ENCODE data around the gene POLR2C. TPM values are rescaled to one million over a fixed set of nuclear protein-coding genes. Genes with fewer than 3 reads are reported as not detected.

The POLR2C gene
- total and polyA plus RNA-seq, 10 donors, result 23.2 to 75.6 (median 49.0) TPM

DNA sequence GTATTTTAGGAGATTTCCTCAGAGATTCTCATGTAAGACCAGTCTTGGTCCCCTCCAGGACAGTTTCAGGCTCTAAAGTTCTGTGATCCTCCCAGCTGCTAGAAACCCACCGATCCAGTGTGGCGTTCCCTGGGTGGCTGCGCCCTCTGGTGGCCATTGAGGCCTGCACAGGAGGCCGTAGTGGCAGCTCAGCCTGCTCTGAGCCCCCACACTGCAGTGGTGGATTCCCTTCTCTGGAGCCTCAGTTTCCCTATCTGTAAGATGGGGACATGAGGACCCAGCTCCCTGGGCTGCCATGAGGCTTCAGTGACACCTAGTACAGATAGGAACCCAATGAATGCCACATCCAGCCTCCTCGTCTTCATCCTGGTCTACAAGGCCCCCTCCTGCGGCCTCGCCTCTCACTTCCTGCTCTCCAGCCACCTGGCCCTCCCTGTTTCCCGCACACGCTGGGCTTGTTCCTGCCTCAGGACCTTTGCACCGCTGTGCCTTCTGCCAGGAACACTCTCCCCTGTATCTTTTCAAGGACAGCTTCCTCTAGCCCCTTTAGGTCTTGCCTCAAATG, 57.4 kb downstream of the POLR2C start:
- Histone ChIP-seq H3K4me3 (no peak overlapping the region), H3K9me3 (no peaks in the 10 kb centered on the region), H3K27ac (no peak overlapping the region), H3K36me3 (peaks cover 0 to 41% (median 13%) of the 10 kb centered on the region in 6 donors), H3K4me1 (peaks cover 0 to 48% (median 23%) of the 10 kb centered on the region in 6 donors), H3K27me3 (replicated peaks in 1 of 7) (no peaks in the 10 kb centered on the region)
- TF ChIP-seq POLR2A (IDR thresholded peaks at IDR 0.05) (no peak), POLR2AphosphoS5 (IDR thresholded peaks at IDR 0.05) (peak; percentile 60 to 72 (median 68))
- TF ChIP-seq, protein P1, sequence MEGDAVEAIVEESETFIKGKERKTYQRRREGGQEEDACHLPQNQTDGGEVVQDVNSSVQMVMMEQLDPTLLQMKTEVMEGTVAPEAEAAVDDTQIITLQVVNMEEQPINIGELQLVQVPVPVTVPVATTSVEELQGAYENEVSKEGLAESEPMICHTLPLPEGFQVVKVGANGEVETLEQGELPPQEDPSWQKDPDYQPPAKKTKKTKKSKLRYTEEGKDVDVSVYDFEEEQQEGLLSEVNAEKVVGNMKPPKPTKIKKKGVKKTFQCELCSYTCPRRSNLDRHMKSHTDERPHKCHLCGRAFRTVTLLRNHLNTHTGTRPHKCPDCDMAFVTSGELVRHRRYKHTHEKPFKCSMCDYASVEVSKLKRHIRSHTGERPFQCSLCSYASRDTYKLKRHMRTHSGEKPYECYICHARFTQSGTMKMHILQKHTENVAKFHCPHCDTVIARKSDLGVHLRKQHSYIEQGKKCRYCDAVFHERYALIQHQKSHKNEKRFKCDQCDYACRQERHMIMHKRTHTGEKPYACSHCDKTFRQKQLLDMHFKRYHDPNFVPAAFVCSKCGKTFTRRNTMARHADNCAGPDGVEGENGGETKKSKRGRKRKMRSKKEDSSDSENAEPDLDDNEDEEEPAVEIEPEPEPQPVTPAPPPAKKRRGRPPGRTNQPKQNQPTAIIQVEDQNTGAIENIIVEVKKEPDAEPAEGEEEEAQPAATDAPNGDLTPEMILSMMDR (IDR thresholded peaks at IDR 0.05 in 8 of 11, conservative IDR thresholded peaks at IDR 0.05 in 3 of 11), result peak; percentile 83 to 98 (median 97)
- WGBS, 5 donors, result 20 to 32% (median 26%) methylated on average over 10 of the region's 10 CpGs
- intact Hi-C loops (cut with DNase I; ENCODE audit: low total_unique reads), result loop anchor here (2.0 to 10.0 kb wide), 3 partner anchors 55 to 218 kb away; partner anchors contain the start of gene POLR2C
- DNase-seq, result peak; percentile 95

Other genes starting within 250 kb of the POLR2C start
- 10 to 100 TPM; 38.0 to 84.6 (median 62.4) TPM for gene ARL2BP, start 217.4 kb upstream of the POLR2C start, total RNA-seq
- 10 to 100 TPM; 30.1 to 65.1 (median 35.7) TPM for gene ARL2BP, start 217.4 kb upstream of the POLR2C start, polyA plus RNA-seq
- gene PLLP, start 178.0 kb upstream of the POLR2C start, total RNA-seq, result 10 to 100 TPM in 6 of 7 donors, 1 to 10 TPM in 1; 9.6 to 53.1 (median 29.1) TPM
- gene PLLP, start 178.0 kb upstream of the POLR2C start, polyA plus RNA-seq, result 10 to 100 TPM in 1 of 3 donors, 1 to 10 TPM in 2; 4.7 to 19.1 (median 7.0) TPM
- 1 to 10 TPM in 5 of 7 donors, under 1 TPM in 2; 0.51 to 6.9 (median 1.9) TPM for gene CCL22, start 103.9 kb upstream of the POLR2C start, total RNA-seq
- gene CCL22, start 103.9 kb upstream of the POLR2C start, polyA plus RNA-seq, result 1 to 10 TPM; 1.0 to 1.9 (median 1.6) TPM
- gene CX3CL1, start 90.2 kb upstream of the POLR2C start, total RNA-seq, result 1 to 10 TPM in 5 of 7 donors, under 1 TPM in 2; 0.67 to 7.3 (median 1.6) TPM
- gene CX3CL1, start 90.2 kb upstream of the POLR2C start, polyA plus RNA-seq, result 1 to 10 TPM in 2 of 3 donors, under 1 TPM in 1; 0.39 to 2.4 (median 1.5) TPM
- 1 to 10 TPM in 2 of 7 donors, under 1 TPM in 1, not detected in 4; 0.75 to 3.1 (median 1.2) TPM for gene CCL17, start 57.9 kb upstream of the POLR2C start, total RNA-seq
- 1 to 10 TPM in 2 of 3 donors, under 1 TPM in 1; 0.29 to 4.0 (median 2.8) TPM for gene CCL17, start 57.9 kb upstream of the POLR2C start, polyA plus RNA-seq
- 10 to 100 TPM; 21.4 to 39.8 (median 31.3) TPM for gene CIAPIN1, start 15.3 kb upstream of the POLR2C start, total RNA-seq
- gene CIAPIN1, start 15.3 kb upstream of the POLR2C start, polyA plus RNA-seq, result 10 to 100 TPM; 19.6 to 28.4 (median 22.1) TPM
- 10 to 100 TPM; 25.8 to 39.9 (median 29.6) TPM for gene COQ9, start 15.2 kb upstream of the POLR2C start, total RNA-seq
- 10 to 100 TPM; 32.2 to 34.9 (median 34.4) TPM for gene COQ9, start 15.2 kb upstream of the POLR2C start, polyA plus RNA-seq
- 10 to 100 TPM in 6 of 7 donors, 1 to 10 TPM in 1; 7.3 to 19.8 (median 16.1) TPM for gene DOK4, start 23.8 kb downstream of the POLR2C start, total RNA-seq
- 10 to 100 TPM in 1 of 3 donors, 1 to 10 TPM in 2; 4.1 to 10.0 (median 5.5) TPM for gene DOK4, start 23.8 kb downstream of the POLR2C start, polyA plus RNA-seq
- gene CCDC102A, start 73.9 kb downstream of the POLR2C start, total RNA-seq, result 10 to 100 TPM in 2 of 7 donors, 1 to 10 TPM in 5; 7.0 to 14.8 (median 7.9) TPM
- 1 to 10 TPM; 4.6 to 7.7 (median 4.8) TPM for gene CCDC102A, start 73.9 kb downstream of the POLR2C start, polyA plus RNA-seq
- gene ADGRG5, start 80.0 kb downstream of the POLR2C start, total RNA-seq, result 10 to 100 TPM in 6 of 7 donors, 1 to 10 TPM in 1; 7.3 to 23.8 (median 13.6) TPM
- 1 to 10 TPM; 5.2 to 9.7 (median 9.3) TPM for gene ADGRG5, start 80.0 kb downstream of the POLR2C start, polyA plus RNA-seq
- 10 to 100 TPM in 4 of 7 donors, 1 to 10 TPM in 3; 6.9 to 23.7 (median 10.5) TPM for gene ADGRG1, start 166.0 kb downstream of the POLR2C start, total RNA-seq
- 1 to 10 TPM; 1.0 to 2.7 (median 1.2) TPM for gene ADGRG1, start 166.0 kb downstream of the POLR2C start, polyA plus RNA-seq
- 100 to 1,000 TPM in 2 of 7 donors, 10 to 100 TPM in 5; 16.6 to 116 (median 34.2) TPM for gene ADGRG3, start 205.6 kb downstream of the POLR2C start, total RNA-seq
- 10 to 100 TPM in 1 of 3 donors, 1 to 10 TPM in 2; 2.5 to 15.3 (median 8.5) TPM for gene ADGRG3, start 205.6 kb downstream of the POLR2C start, polyA plus RNA-seq
- 1 to 10 TPM in 1 of 7 donors, under 1 TPM in 2, not detected in 4; 0.20 to 2.1 (median 0.60) TPM for gene DRC7, start 232.1 kb downstream of the POLR2C start, total RNA-seq
- under 1 TPM; 0.03 to 0.11 (median 0.06) TPM for gene DRC7, start 232.1 kb downstream of the POLR2C start, polyA plus RNA-seq

Data from spleen (tissue), 11 donors.